Vagina (tissue), 2 donors: Measurements from ENCODE around the gene ARHGAP19. TPM values are rescaled to one million over a fixed set of nuclear protein-coding genes. Genes with fewer than 3 reads are reported as not detected.

Experiments
- DNase-seq, 2 donors: peaks; one replicate each; pipeline ENCODE4 v3.0.0-alpha.2; 2017; ENCODE audit errors: extremely low spot score in 2 of 2
- H3K27ac ChIP-seq: fragments of 200-600 bp; sonication (generic); one replicate; pipeline ENCODE4 v1.5.1; 2019
- H3K27me3 ChIP-seq: fragments of 200-600 bp; sonication (generic); one replicate; pipeline ENCODE4 v1.5.1; 2019
- H3K36me3 ChIP-seq, 2 donors: fragments of 200-600 bp; sonication (generic); one replicate each; pipeline ENCODE4 v1.5.1; 2017 to 2019
- H3K4me1 ChIP-seq: fragments of 200-600 bp; sonication (generic); one replicate; pipeline ENCODE4 v1.5.1; 2019
- H3K4me3 ChIP-seq, 2 donors: fragments of 200-600 bp; sonication (generic); 1 replicate in 1 of 2; 2 replicates in 1 of 2; pipeline ENCODE4 v1.5.1; 2016 to 2019
- H3K9me3 ChIP-seq: fragments of 200-600 bp; sonication (generic); one replicate; pipeline ENCODE4 v1.5.1; 2019
- CTCF ChIP-seq, 3 experiments: fragments of 450-650 bp in 2 of 3; fragments of 200-600 bp in 1 of 3; sonication (generic) in 1 of 3; IDR thresholded peaks; one replicate each; pipeline ENCODE4 v1.5.1; 2017 to 2019; ENCODE audit warnings: antibody characterized with exemption in 3 of 3, mild to moderate bottlenecking in 2 of 3, moderate library complexity in 2 of 3
- POLR2A ChIP-seq, 2 donors: fragments of 450-650 bp; IDR thresholded peaks; one replicate each; pipeline ENCODE4 v1.6.1; 2017; ENCODE audit warnings: antibody characterized with exemption in 2 of 2, mild to moderate bottlenecking in 2 of 2, moderate library complexity in 2 of 2
- POLR2AphosphoS5 ChIP-seq, 2 donors: sonication (generic); formaldehyde crosslinking; IDR thresholded peaks; one replicate each; pipeline ENCODE4 v1.9.0; 2017; ENCODE audit warnings: antibody characterized with exemption in 2 of 2, mild to moderate bottlenecking in 2 of 2, low read depth in 1 of 2; ENCODE audit not compliant: insufficient read depth in 1 of 2
- intact Hi-C: fragments of 100-400 bp; cut with DNase I; formaldehyde crosslinking; loops from one replicate; pipeline ENCODE4 v1.15.1; 2023
- total RNA-seq: library from RNA; depleted of rRNA; stranded (reverse); fragments of >200 nt; gene quantifications from one replicate; pipeline ENCODE4 v1.2.3, GENCODE V29; 2016

Gene ARHGAP19
- total RNA-seq, 1 donor from 2014 or later, result 3.9 TPM

GRCh38 chr10:97195706-97196222 is 96.7 kb downstream of the ARHGAP19 start:
- H3K36me3 ChIP-seq, result no peaks in the 10 kb centered on the region
- no peaks in the 10 kb centered on the region for H3K27me3 ChIP-seq
- intact Hi-C loops, result no loop called here
- no peak for DNase-seq
- no peak for TF ChIP-seq POLR2AphosphoS5 (IDR thresholded peaks at IDR 0.05; ENCODE audit: insufficient read depth in 1 of 2, low read depth in 1 of 2)
- TF ChIP-seq POLR2A (IDR thresholded peaks at IDR 0.05), result no peak
- no peak for TF ChIP-seq CTCF (IDR thresholded peaks at IDR 0.05)
- no peaks in the 10 kb centered on the region for H3K9me3 ChIP-seq
- peak overlapping the region; percentile 77 for H3K27ac ChIP-seq
- H3K4me1 ChIP-seq, result peaks cover 14% of the 10 kb centered on the region
- H3K4me3 ChIP-seq, result peak overlapping the region; percentile 41 to 67

- no peaks in the 10 kb centered on the region for H3K27me3 ChIP-seq
- no peak overlapping the region for H3K27ac ChIP-seq
- intact Hi-C loops, result no loop called here
- no peaks in the 10 kb centered on the region for H3K36me3 ChIP-seq
- H3K4me3 ChIP-seq, result no peak overlapping the region
- no peak for DNase-seq
- TF ChIP-seq POLR2AphosphoS5 (IDR thresholded peaks at IDR 0.05; ENCODE audit: insufficient read depth in 1 of 2, low read depth in 1 of 2) (no peak), POLR2A (IDR thresholded peaks at IDR 0.05) (no peak), CTCF (IDR thresholded peaks at IDR 0.05) (no peak)
- H3K9me3 ChIP-seq, result no peaks in the 10 kb centered on the region
- H3K4me1 ChIP-seq, result peaks cover 14% of the 10 kb centered on the region
Measured at GRCh38 chr10:97192952-97193435, 99.4 kb downstream of the ARHGAP19 start.

- no peak for TF ChIP-seq POLR2AphosphoS5 (IDR thresholded peaks at IDR 0.05; ENCODE audit: insufficient read depth in 1 of 2, low read depth in 1 of 2)
- no peaks in the 10 kb centered on the region for H3K9me3 ChIP-seq
- DNase-seq, result no peak
- no peaks in the 10 kb centered on the region for H3K36me3 ChIP-seq
- H3K27me3 ChIP-seq, result no peaks in the 10 kb centered on the region
- no peak overlapping the region for H3K4me3 ChIP-seq
- H3K27ac ChIP-seq, result no peak overlapping the region
- intact Hi-C loops, result no loop called here
- H3K4me1 ChIP-seq, result peaks cover 9% of the 10 kb centered on the region
Measured at GRCh38 chr10:97190450-97190849, 102.0 kb downstream of the ARHGAP19 start.

- Histone ChIP-seq H3K36me3 (no peaks in the 10 kb centered on the region), H3K4me3 (no peak overlapping the region), H3K9me3 (no peaks in the 10 kb centered on the region), H3K27ac (no peak overlapping the region), H3K27me3 (peaks cover 7% of the 10 kb centered on the region), H3K4me1 (peaks cover 15% of the 10 kb centered on the region)
- no peak for DNase-seq
- no peak for TF ChIP-seq POLR2A (IDR thresholded peaks at IDR 0.05)
- no peak for TF ChIP-seq POLR2AphosphoS5 (IDR thresholded peaks at IDR 0.05; ENCODE audit: insufficient read depth in 1 of 2, low read depth in 1 of 2)
- no peak for TF ChIP-seq CTCF (IDR thresholded peaks at IDR 0.05)
- intact Hi-C loops, result no loop called here
Measured at GRCh38 chr10:97188261-97188711, 104.2 kb downstream of the ARHGAP19 start.

- DNase-seq, result no peak
- H3K4me3 ChIP-seq, result no peak overlapping the region
- TF ChIP-seq POLR2AphosphoS5 (IDR thresholded peaks at IDR 0.05; ENCODE audit: insufficient read depth in 1 of 2, low read depth in 1 of 2), result no peak
- TF ChIP-seq CTCF (IDR thresholded peaks at IDR 0.05), result no peak
- TF ChIP-seq POLR2A (IDR thresholded peaks at IDR 0.05), result no peak
- intact Hi-C loops, result no loop called here
- no peak overlapping the region for H3K27ac ChIP-seq
- no peaks in the 10 kb centered on the region for H3K36me3 ChIP-seq
- H3K27me3 ChIP-seq, result peaks cover 7% of the 10 kb centered on the region
- H3K9me3 ChIP-seq, result no peaks in the 10 kb centered on the region
- H3K4me1 ChIP-seq, result peaks cover 15% of the 10 kb centered on the region
Measured at GRCh38 chr10:97186911-97187310, 105.5 kb downstream of the ARHGAP19 start.
